Forelimb muscle (tissue), 1 donor: Measurements from ENCODE around the gene CS. TPM values are rescaled to one million over a fixed set of nuclear protein-coding genes. Genes with fewer than 3 reads are reported as not detected.
"Not testable (repeated sequence)": the region's sequence is repeated elsewhere in the genome, so short reads cannot be mapped to it uniquely, and the experiment has no call there.

ENCODE experiments used
- DNase-seq: peaks from one replicate; pipeline ENCODE4 v3.0.0-alpha.2; 2013; ENCODE audit warnings: low read depth
- polyA plus RNA-seq: library from polyadenylated mRNA; unstranded; fragments of 120-200 nt; gene quantifications from one replicate; pipeline ENCODE4 v1.2.1, GENCODE V29; 2013; ENCODE audit not compliant: insufficient read length

Gene CS
- polyA plus RNA-seq, 1 donor: 228 TPM

GRCh38 chr12:56280849-56281248 is 19.3 kb downstream of the CS start:
- no peak for DNase-seq

DNA sequence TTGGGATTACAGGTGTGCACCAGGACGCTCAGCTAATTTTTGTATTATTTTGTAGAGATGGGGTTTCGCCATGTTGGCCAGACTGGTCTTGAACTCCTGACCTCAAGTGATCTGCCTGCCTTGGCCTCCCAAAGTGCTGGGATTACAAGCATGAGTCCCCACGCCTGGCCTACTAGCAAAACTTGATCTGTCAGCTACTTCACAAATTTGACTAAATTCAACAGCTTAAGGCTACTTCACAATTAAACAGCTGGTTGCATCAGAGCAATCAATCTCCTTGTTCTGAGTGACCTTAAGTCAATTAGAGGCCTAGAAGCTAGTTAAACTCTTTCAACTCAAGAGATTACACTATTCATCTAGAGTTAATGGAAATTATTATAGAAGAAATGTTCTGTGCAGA is 21.2 kb downstream of the CS start:
- no peak for DNase-seq

DNA sequence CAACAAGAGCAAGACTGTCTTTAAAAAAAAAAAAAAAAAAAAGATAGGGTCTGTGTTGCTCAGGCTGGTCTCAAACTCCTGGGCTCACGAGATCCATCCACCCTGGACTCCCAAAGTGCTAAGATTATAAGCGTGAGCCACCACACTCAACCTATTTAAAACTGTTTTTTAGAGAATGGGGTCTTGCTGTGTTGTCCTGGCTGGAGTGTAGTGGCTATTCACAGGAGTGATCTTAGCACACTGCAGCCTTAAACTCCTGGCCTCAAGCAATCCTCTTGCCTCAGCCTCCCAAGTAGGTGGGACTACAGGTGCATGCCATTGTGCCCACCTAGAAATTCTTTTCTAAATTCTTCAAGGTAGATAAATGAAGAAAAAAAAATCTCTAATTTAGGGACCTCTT is 25.8 kb downstream of the CS start:
- no peak for DNase-seq

- DNase-seq: not testable (repeated sequence)
These were observed 27.7 kb downstream of the CS start for GRCh38 chr12:56272468-56272867.

DNA sequence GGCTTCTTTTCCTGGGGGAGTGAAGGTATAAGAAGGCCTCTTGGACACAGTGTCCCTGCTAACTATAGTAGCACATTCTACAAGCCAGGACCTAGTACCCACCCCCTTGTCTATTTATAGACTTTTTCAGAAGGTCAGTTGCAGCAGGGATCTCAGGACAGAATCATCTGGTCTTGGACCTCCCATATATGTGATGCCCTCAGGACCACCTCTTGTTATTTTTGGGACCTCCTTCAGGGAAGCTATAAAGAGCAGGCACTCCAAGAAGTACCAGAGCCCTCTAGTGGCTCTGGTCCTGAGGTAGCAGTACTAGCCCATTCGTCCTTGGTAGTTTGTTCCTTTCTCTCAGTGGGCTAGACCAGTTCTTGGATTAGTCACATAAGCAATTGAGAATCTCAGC is 29.1 kb downstream of the CS start:
- DNase-seq: no peak

DNA sequence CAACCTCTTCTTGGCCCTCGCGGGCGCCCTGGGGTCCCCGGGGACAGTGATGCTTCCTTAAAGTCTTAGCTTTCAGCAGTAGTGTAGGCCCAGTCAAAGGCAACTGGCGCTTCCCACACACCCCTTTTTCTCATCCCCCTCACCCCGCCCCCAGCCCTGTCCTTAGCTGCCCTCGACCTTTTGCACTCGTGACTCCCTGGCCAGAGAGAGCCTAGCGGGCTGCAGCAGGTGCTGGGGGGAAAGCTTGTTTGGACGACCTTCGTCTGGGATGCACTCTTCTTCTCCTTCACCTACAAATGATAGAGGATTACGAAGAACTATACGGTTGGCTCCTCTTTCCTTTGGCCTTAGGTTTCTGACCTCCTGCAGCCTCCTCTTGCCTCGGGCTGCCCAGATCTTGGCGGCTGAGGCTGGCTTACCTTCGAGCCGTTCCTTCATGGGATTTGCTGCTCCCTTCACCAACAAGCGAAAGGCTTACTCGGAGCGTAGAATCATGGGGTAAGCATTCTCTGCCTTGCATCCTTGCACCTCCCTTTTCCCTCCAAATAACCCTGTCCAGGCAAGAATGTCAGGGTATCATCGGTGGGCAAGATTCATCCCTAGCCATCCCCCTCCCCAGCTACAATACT is 32.6 kb downstream of the CS start:
- no peak for DNase-seq

- peak; percentile 79 for DNase-seq
These were observed 33.3 kb downstream of the CS start, which contains the start of gene COQ10A for GRCh38 chr12:56266693-56267442. TSS of gene COQ10A (plus strand) at chr12:56266942. CDS start at chr12:56267119, 177 bp downstream.

DNA sequence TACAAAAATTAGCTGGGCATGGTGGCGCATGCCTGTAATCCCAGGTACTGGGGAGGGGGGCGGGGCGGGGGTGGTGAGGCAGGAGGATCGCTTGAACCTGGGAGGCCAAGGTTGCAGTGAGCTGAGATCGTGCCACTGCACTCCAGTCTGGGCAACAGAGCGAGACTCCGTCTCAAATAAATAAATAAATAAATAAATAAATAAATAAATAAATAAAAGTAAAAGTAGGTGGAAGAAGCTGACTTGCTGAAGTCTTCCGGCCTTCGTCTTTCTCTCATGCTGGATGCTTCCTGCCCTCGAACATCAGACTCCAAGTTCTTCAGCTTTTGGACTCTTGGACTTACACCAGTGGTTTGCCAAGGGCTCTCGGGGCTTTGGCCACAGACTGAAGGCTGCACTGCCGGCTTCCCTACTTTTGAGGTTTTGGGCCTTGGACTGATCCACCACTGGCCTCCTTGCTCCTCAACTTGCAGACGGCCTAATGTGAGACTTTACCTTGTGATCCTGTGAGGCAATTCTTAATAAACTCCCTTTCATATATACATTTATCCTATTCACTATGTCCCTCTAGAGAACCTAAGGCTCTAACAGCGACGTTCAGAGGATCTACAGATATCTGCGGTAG is 34.0 kb downstream of the CS start:
- not testable (repeated sequence) for DNase-seq

- DNase-seq: not testable (repeated sequence)
These were observed 37.2 kb downstream of the CS start for GRCh38 chr12:56262955-56263354.

DNA sequence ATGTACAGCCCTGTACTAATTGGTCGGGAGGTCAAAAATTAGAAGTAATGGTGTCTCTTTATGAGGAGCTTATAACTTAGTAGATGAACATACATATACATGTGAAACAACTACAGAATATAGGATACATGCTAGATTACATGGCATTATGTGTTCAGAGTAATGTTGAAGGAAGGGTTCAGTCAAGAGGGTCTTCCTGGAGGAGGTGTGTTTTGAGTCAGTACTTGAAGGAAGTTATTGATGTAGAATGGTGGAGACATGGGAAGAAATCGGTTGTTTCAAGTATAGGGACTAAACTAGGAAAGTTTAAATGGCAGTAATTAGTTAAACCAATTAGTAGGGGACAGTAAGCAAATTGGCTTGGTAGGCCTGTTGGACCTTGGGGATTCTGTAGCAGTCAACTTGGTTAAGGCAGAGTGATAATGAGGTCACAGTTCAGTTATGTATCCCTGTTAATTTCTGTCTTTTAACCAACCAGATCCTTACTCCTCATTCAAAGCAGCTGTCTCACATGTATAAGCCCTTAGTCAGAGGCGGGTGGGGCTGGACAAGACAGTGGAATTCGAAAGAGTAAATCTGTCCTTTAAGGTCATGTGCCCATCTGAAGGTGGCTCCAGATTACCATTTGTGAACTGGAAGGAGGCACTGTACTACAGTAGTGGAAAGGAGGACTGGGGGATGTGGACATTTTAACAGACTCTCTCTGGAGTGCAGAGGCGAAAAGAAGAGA is 38.5 kb downstream of the CS start:
- DNase-seq: no peak

- DNase-seq: no peak
These were observed 39.2 kb downstream of the CS start for GRCh38 chr12:56260921-56261320.

- DNase-seq: no peak
These were observed 39.8 kb downstream of the CS start for GRCh38 chr12:56260380-56260779.

DNA sequence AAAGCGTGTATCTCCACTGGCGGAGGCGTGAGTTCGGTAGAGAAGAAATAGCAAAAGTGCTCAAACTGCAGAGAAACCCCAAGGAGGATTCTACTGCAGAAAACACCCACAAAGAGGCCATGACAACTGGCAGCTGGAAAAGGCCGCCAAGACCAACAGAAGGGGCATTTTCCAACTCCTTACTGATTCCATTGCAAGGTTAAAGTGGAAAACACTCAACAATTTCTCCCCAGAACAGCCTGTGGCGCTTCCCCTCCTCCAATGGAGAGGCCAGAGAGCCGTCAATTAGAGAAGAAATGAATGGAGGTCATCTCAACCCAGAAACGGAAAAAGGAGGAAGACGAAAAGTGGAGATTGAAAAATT is 41.3 kb downstream of the CS start:
- DNase-seq: no peak

DNA sequence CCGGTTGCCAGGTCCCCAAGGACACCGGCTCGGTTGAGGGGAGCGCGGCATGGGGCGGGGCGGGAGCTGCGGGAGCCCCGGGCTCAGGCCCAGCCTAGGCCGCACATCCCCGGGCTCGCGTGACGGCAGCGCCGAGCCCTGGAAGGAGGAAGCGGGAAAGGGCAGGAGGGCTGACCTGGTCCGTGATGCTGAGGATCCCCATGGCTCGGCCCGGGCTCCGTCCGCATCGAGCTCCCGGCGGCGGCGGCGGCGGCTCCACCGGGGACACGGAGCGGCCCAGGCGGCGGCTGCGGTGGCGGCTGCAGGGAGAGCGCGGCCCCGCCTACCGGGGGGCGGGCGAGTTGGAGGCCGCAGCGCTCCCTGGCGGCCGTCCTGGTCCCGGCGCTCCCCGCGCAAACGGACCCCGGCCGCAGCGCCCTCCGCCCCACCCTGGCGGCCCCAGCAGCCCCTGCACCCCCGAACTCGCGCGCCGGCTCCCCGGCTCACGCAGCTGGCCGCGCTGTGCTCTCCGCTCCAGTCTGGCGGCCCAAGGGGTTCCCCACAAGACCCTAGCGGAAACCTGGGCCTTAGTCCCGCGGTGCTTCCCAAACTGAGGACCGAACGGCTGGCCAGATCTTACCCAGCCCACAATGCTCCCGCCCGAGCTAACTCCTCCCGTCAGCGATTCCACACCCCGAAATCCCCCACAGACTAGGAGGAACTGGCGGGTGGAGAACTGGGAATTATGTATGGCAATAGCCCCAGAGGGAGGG is 41.9 kb downstream of the CS start, which contains the start of gene ANKRD52:
Gene ANKRD52 (minus strand): TSS at position 317 of the 752 bp plus-strand sequence. CDS start 115 bp downstream, at position 202.
- DNase-seq: peak; percentile 43

GRCh38 chr12:56257491-56258067 is 42.6 kb downstream of the CS start:
- DNase-seq: no peak

DNA sequence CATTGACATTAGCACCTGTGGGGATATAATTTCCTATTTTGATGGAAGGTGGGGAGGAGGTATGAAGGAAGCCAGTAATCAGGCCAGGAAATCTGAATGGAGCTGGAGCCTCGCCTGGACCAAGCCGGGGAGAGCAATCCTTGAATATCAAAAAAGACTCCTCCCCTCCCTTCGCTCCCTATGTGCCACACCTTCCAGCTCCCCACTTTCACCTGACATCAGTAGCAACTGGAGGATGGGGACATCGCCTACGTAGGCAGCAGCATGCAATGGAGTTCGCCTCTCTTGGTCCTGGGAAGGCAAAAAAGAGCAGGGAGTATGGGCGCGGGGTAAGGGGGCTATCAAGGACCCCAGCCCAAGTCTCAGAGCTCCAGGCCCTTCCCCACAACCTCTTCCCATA is 43.1 kb downstream of the CS start:
- no peak for DNase-seq

DNA sequence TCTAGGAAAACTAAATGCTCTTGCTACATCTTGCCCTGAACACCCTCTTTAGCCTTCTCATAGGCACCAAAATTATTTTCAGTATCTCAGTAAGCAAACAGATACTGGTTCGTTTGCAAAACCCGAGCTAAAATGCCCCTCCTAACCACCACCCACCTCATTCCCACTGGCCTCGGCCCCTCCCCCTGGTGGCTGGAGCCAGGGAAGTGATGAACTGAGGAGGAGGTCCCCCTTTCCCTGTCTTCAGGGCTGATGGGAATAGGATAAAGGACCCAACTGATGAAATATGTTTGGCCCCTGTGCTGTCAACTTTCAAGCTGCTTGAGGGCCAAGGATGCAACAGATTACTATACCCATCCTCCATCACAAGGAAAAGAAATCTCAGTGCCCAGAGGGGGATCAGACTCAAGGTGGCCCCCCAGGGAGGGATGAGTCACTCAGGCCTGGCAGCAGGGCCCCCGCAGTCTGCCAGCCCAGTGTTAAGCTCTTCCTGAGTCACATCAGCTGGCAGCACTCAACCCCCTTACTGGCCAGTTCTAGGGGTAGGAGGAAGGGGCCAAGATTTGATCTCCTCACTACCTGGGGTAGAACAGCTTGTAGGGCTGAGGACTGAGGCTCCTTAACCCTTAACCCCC is 43.7 kb downstream of the CS start:
- no peak for DNase-seq

GRCh38 chr12:56255671-56256070 is 44.5 kb downstream of the CS start:
- DNase-seq: no peak

DNA sequence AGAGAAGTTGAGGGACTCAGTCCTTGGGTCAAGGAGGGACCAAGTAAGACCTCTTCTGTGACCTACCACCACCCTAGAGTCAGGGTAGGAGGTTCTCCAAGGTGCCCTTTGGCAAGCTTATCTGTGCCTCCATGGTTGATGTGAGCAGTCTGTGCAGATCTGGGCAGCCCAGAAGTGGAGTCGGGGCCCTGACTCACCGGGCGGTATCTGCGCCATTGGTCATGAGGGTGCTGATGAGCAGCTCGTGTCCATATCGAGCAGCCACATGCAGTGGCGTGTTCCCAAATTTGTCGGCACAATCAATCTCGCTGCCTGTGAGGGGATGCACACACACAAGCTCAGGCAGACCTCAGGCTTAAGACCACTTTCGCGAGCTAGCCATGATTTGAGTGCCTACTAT is 47.0 kb downstream of the CS start:
- no peak for DNase-seq

- no peak for DNase-seq
These were observed 47.5 kb downstream of the CS start for GRCh38 chr12:56252649-56253048.

DNA sequence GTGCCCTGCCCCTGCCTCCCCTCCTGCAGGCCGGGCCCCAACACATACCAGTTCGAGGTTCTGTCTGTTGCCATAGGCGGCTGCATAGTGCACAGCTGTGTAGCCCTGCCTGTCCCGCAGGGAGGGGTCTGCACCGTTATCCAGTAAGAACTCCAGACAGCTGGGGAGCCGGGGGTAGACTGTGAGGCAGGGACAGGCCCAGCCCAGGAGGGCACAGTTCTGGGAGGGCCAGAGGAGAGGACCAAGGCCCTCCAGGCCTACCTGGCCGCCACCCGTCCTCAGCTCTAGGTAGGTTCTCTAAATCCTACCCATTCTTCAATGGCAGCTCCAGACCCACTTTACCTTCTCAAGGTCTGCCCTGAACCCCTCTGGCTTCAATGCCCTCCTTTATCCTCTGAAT is 51.4 kb downstream of the CS start:
- DNase-seq: no peak
